GM23338 (cell line): Measurements from ENCODE around the gene GSTP1.
A peak's percentile ranks its signal among the peaks of the same experiment; 100 is the strongest.

Experiments used
- CREB1 ChIP-seq: fragments of 250-450 bp; sonication (Bioruptor Pico); IDR thresholded peaks from 2 replicates; pipeline ENCODE4 v1.5.0; 2020; ENCODE audit warnings: low read depth, mild to moderate bottlenecking, moderate library complexity
- EZH2 ChIP-seq: fragments of 200-600 bp; sonication (generic); IDR thresholded peaks from one replicate; pipeline ENCODE4 v1.8.0; 2017; ENCODE audit warnings: antibody characterized with exemption, mild to moderate bottlenecking, low read depth; ENCODE audit not compliant: unreplicated experiment
- EZH2phosphoT487 ChIP-seq: fragments of 200-600 bp; sonication (generic); IDR thresholded peaks from one replicate; pipeline ENCODE4 v1.8.1; 2018; ENCODE audit warnings: antibody characterized with exemption; ENCODE audit not compliant: unreplicated experiment
- NANOG ChIP-seq: IDR thresholded peaks from 2 replicates; pipeline ENCODE4 v1.6.1; 2016; ENCODE audit warnings: antibody characterized with exemption, borderline replicate concordance
- POLR2AphosphoS5 ChIP-seq: IDR thresholded peaks from 2 replicates; pipeline ENCODE4 v1.6.1; 2016; ENCODE audit warnings: antibody characterized with exemption, low read depth
- TF ChIP-seq, protein P1 (sequence below), 2 experiments: fragments of 200-600 bp in 1 of 2; sonication (generic) in 1 of 2; conservative IDR thresholded peaks; 2 replicates each; pipeline versions ENCODE4 v1.5.1 to v1.6.1; 2016 to 2017; ENCODE audit warnings: antibody characterized with exemption in 2 of 2, low read depth in 2 of 2, mild to moderate bottlenecking in 2 of 2, moderate library complexity in 1 of 2
- TF ChIP-seq, protein P2 (sequence below): IDR thresholded peaks from one replicate; pipeline ENCODE4 v1.6.1; 2018; ENCODE audit warnings: antibody characterized with exemption; ENCODE audit not compliant: unreplicated experiment

DNA sequence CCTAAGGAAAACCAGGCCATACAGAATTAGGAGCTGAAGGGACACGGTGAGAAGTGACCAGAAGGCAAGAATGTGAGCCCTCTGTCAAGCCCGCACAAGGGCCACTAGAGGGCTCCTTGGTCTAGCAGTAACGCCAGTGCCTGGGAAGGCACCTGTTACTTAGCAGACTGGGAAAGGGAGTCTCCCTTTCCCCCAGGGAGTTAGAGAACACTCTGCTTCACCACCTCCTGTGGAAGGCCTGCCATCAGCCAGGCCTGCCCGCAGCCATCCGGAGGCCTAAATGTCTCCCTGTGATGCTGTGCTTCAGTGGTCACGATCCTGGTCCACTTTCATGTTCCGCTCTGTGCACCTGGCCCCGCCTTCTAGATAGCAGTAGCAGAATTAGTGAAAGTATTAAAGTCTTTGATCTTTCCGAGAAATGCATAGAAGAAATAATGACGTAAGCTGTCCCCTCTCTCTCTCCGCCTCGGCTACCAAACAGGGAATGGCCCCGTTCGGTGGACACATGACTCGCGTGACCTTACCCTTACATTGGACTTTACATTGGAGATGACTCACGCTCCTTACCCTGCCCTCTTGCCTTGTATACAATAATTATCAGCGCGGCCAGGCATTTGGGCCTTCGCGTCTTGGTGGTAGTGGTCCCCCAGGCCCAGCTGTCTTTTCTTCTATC lies 10.7 kb upstream of the GSTP1 start:
- TF ChIP-seq, protein P1, sequence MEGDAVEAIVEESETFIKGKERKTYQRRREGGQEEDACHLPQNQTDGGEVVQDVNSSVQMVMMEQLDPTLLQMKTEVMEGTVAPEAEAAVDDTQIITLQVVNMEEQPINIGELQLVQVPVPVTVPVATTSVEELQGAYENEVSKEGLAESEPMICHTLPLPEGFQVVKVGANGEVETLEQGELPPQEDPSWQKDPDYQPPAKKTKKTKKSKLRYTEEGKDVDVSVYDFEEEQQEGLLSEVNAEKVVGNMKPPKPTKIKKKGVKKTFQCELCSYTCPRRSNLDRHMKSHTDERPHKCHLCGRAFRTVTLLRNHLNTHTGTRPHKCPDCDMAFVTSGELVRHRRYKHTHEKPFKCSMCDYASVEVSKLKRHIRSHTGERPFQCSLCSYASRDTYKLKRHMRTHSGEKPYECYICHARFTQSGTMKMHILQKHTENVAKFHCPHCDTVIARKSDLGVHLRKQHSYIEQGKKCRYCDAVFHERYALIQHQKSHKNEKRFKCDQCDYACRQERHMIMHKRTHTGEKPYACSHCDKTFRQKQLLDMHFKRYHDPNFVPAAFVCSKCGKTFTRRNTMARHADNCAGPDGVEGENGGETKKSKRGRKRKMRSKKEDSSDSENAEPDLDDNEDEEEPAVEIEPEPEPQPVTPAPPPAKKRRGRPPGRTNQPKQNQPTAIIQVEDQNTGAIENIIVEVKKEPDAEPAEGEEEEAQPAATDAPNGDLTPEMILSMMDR (conservative IDR thresholded peaks at IDR 0.05; ENCODE audit: low read depth in 2 of 2), result peak; percentile 76 to 89
- no peak for TF ChIP-seq EZH2
- TF ChIP-seq, protein P2, sequence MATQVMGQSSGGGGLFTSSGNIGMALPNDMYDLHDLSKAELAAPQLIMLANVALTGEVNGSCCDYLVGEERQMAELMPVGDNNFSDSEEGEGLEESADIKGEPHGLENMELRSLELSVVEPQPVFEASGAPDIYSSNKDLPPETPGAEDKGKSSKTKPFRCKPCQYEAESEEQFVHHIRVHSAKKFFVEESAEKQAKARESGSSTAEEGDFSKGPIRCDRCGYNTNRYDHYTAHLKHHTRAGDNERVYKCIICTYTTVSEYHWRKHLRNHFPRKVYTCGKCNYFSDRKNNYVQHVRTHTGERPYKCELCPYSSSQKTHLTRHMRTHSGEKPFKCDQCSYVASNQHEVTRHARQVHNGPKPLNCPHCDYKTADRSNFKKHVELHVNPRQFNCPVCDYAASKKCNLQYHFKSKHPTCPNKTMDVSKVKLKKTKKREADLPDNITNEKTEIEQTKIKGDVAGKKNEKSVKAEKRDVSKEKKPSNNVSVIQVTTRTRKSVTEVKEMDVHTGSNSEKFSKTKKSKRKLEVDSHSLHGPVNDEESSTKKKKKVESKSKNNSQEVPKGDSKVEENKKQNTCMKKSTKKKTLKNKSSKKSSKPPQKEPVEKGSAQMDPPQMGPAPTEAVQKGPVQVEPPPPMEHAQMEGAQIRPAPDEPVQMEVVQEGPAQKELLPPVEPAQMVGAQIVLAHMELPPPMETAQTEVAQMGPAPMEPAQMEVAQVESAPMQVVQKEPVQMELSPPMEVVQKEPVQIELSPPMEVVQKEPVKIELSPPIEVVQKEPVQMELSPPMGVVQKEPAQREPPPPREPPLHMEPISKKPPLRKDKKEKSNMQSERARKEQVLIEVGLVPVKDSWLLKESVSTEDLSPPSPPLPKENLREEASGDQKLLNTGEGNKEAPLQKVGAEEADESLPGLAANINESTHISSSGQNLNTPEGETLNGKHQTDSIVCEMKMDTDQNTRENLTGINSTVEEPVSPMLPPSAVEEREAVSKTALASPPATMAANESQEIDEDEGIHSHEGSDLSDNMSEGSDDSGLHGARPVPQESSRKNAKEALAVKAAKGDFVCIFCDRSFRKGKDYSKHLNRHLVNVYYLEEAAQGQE, result no peak
- no peak for TF ChIP-seq POLR2AphosphoS5
- TF ChIP-seq NANOG, result no peak
- 0 out of 2 replicates have a peak, but pooled peaks have one; percentile 17 for TF ChIP-seq CREB1
- TF ChIP-seq EZH2phosphoT487, result no peak
